SK-N-SH (cell line): ENCODE results near the gene LCNL1. TPM values are rescaled to one million over a fixed set of nuclear protein-coding genes. Genes with fewer than 3 reads are reported as not detected.

Experiments
- CTCF ChIA-PET: fragments of 300-600, 350-600 bp; formaldehyde crosslinking; extraction: SDS; loops from one replicate; lab custom pipeline; 2021; lab: Yijun Ruan, JAX
- POLR2A ChIA-PET: fragments of 350-600 bp; sonication (Branson Sonifier 250); formaldehyde crosslinking; extraction: SDS; loops from one replicate; lab custom pipeline; 2020; ENCODE audit warnings: antibody characterized with exemption, inconsistent platforms; lab: Yijun Ruan, JAX
- DNase-seq: peaks from one replicate; pipeline ENCODE4 v3.0.0; 2012
- H2AFZ ChIP-seq: fragments of 200-600 bp; sonication (generic); 2 replicates; pipeline ENCODE4 v1.8.1; 2016; ENCODE audit warnings: antibody characterized with exemption, mild to moderate bottlenecking, low read depth
- H3F3A ChIP-seq: fragments of 200-600 bp; sonication (generic); replicated peaks from 2 replicates; pipeline ENCODE3; 2016; ENCODE audit warnings: antibody characterized with exemption, mild to moderate bottlenecking; ENCODE audit not compliant: insufficient read depth
- H3K27ac ChIP-seq, 2 experiments: fragments of 200-500 bp in 1 of 2; fragments of 200-600 bp in 1 of 2; sonication (Bioruptor generic) in 1 of 2; sonication (generic), shearing (Covaris generic) in 1 of 2; 2 replicates each; pipeline versions ENCODE4 v1.5.1 to v1.6.1; 2014 to 2016; ENCODE audit warnings: low read depth in 2 of 2, inconsistent platforms in 1 of 2, low read length in 1 of 2, mild to moderate bottlenecking in 1 of 2, mixed read lengths in 1 of 2
- H3K27me3 ChIP-seq: fragments of 200-600 bp; sonication (generic), shearing (Covaris generic); 2 replicates; pipeline ENCODE4 v1.6.1; 2016; ENCODE audit warnings: mixed run types; ENCODE audit not compliant: insufficient read depth
- H3K36me3 ChIP-seq, 2 experiments: fragments of 200-500 bp in 1 of 2; fragments of 200-600 bp in 1 of 2; sonication (Bioruptor generic) in 1 of 2; sonication (generic) in 1 of 2; replicated peaks in 1 of 2; 2 replicates each; pipeline versions ENCODE3 to v1.5.1; 2014 to 2016; ENCODE audit warnings: low read length in 1 of 2, mild to moderate bottlenecking in 1 of 2; ENCODE audit not compliant: insufficient read depth in 2 of 2, control insufficient read depth in 1 of 2
- H3K4me1 ChIP-seq, 2 experiments: fragments of 200-500 bp in 1 of 2; fragments of 200-600 bp in 1 of 2; sonication (Bioruptor generic) in 1 of 2; sonication (generic), shearing (Covaris generic) in 1 of 2; 2 replicates each; pipeline versions ENCODE4 v1.5.1 to v1.6.1; 2014 to 2016; ENCODE audit warnings: low read depth in 1 of 2, low read length in 1 of 2, mixed run types in 1 of 2; ENCODE audit not compliant: insufficient read depth in 2 of 2, control insufficient read depth in 1 of 2
- H3K4me2 ChIP-seq: fragments of 200-600 bp; sonication (generic), shearing (Covaris generic); 2 replicates; pipeline ENCODE4 v1.6.1; 2017; ENCODE audit warnings: mixed run types
- H3K4me3 ChIP-seq, 2 experiments: fragments of 200-500 bp in 1 of 2; fragments of 200-600 bp in 1 of 2; sonication (Bioruptor generic) in 1 of 2; sonication (generic), shearing (Covaris generic) in 1 of 2; 2 replicates each; pipeline versions ENCODE4 v1.5.1 to v1.8.1; 2014 to 2016; ENCODE audit warnings: low read depth in 2 of 2, inconsistent platforms in 1 of 2, low read length in 1 of 2, mild to moderate bottlenecking in 1 of 2, mixed read lengths in 1 of 2, moderate library complexity in 1 of 2
- H3K79me2 ChIP-seq: fragments of 200-600 bp; sonication (generic); 2 replicates; pipeline ENCODE4 v1.8.1; 2017; ENCODE audit warnings: mild to moderate bottlenecking; ENCODE audit not compliant: insufficient read depth
- H3K9ac ChIP-seq: fragments of 200-600 bp; sonication (generic); 2 replicates; pipeline ENCODE4 v1.6.1; 2017; ENCODE audit warnings: mixed run types
- H3K9me2 ChIP-seq: fragments of 200-600 bp; sonication (generic); 2 replicates; pipeline ENCODE4 v1.6.1; 2017; ENCODE audit warnings: mixed run types
- H3K9me3 ChIP-seq: fragments of 200-600 bp; sonication (generic); 2 replicates; pipeline ENCODE4 v1.6.1; 2017; ENCODE audit warnings: mixed run types, mild to moderate bottlenecking, moderate library complexity
- H4K20me1 ChIP-seq: fragments of 200-600 bp; sonication (generic); 2 replicates; pipeline ENCODE4 v1.6.1; 2017; ENCODE audit warnings: mild to moderate bottlenecking, mixed run types; ENCODE audit not compliant: insufficient read depth
- CHD2 ChIP-seq: fragments of 150-350 bp; IDR thresholded peaks from 2 replicates; pipeline ENCODE4 v1.6.1; 2018; ENCODE audit warnings: low read length; ENCODE audit not compliant: partially characterized antibody
- EZH2phosphoT487 ChIP-seq: fragments of 200-600 bp; sonication (generic); IDR thresholded peaks from 2 replicates; pipeline ENCODE4 v1.6.1; 2017; ENCODE audit warnings: low read depth, mixed run types, mild to moderate bottlenecking, antibody characterized with exemption, moderate library complexity, borderline replicate concordance
- FOXJ3 ChIP-seq: sonication (generic); formaldehyde crosslinking; IDR thresholded peaks from 2 replicates; pipeline ENCODE4 v1.5.1; 2020; ENCODE audit warnings: mild to moderate bottlenecking, missing genetic modification reagents
- FOXM1 ChIP-seq: IDR thresholded peaks from 2 replicates; pipeline ENCODE4 v1.4.0; 2012; ENCODE audit warnings: low read depth, mild to moderate bottlenecking
- GABPA ChIP-seq: IDR thresholded peaks from 2 replicates; pipeline ENCODE4 v1.4.0; 2012; ENCODE audit warnings: low read depth, mild to moderate bottlenecking
- GATA2 ChIP-seq: sonication (generic); formaldehyde crosslinking; IDR thresholded peaks from 2 replicates; pipeline ENCODE4 v1.5.0; 2020; ENCODE audit warnings: mild to moderate bottlenecking, missing genetic modification reagents
- JUND ChIP-seq: IDR thresholded peaks from 2 replicates; pipeline ENCODE4 v1.4.0; 2012
- MEF2A ChIP-seq: IDR thresholded peaks from 2 replicates; pipeline ENCODE4 v1.4.0; 2012; ENCODE audit warnings: low read depth, borderline replicate concordance
- MXI1 ChIP-seq: IDR thresholded peaks from 2 replicates; pipeline ENCODE4 v1.6.1; 2012; ENCODE audit warnings: mild to moderate bottlenecking, low read depth, low read length, improper control_type of control experiment
- NFIC ChIP-seq: IDR thresholded peaks from 2 replicates; pipeline ENCODE4 v1.4.0; 2012; ENCODE audit warnings: borderline replicate concordance
- NRF1 ChIP-seq: IDR thresholded peaks from 2 replicates; pipeline ENCODE4 v1.6.1; 2012; ENCODE audit warnings: low read depth, mild to moderate bottlenecking, low read length
- POLR2AphosphoS5 ChIP-seq: IDR thresholded peaks from 2 replicates; pipeline ENCODE4 v1.6.1; 2012; ENCODE audit warnings: low read depth, low read length
- RAD21 ChIP-seq: IDR thresholded peaks from 2 replicates; pipeline ENCODE4 v1.6.1; 2012; ENCODE audit warnings: mild to moderate bottlenecking, low read length
- RCOR1 ChIP-seq: fragments of 150-350 bp; IDR thresholded peaks from 2 replicates; pipeline ENCODE4 v1.6.1; 2017; ENCODE audit warnings: antibody characterized with exemption, low read length
- RFX5 ChIP-seq: IDR thresholded peaks from 2 replicates; pipeline ENCODE4 v1.6.1; 2012; ENCODE audit warnings: mild to moderate bottlenecking, improper control_type of control experiment, low read length
- RXRA ChIP-seq: IDR thresholded peaks from 2 replicates; pipeline ENCODE4 v1.4.0; 2012; ENCODE audit warnings: low read depth, mild to moderate bottlenecking, borderline replicate concordance
- SMC3 ChIP-seq: IDR thresholded peaks from 2 replicates; pipeline ENCODE4 v1.6.1; 2012; ENCODE audit warnings: low read depth, low read length, improper control_type of control experiment
- TAF1 ChIP-seq: IDR thresholded peaks from 2 replicates; pipeline ENCODE4 v1.6.1; 2012; ENCODE audit warnings: low read depth, mild to moderate bottlenecking, low read length, moderate library complexity, borderline replicate concordance
- TCF12 ChIP-seq: IDR thresholded peaks from 2 replicates; pipeline ENCODE4 v1.4.0; 2012
- TEAD4 ChIP-seq: IDR thresholded peaks from 2 replicates; pipeline ENCODE4 v1.4.0; 2012; ENCODE audit warnings: mild to moderate bottlenecking, borderline replicate concordance; ENCODE audit not compliant: insufficient read depth
- YY1 ChIP-seq: IDR thresholded peaks from 2 replicates; pipeline ENCODE4 v1.4.0; 2012; ENCODE audit warnings: low read depth, mild to moderate bottlenecking
- WGBS: methylation state at CpG from one replicate; pipeline ENCODE4 v1.1.6; 2017; ENCODE audit warnings: low lambda C conversion rate; 5-methylcytosine and 5-hydroxymethylcytosine counted together
- polyA plus RNA-seq, 3 experiments: library from polyadenylated mRNA; depleted of rRNA; stranded (reverse); fragments of >200 nt; gene quantifications; 2 replicates each; pipeline ENCODE4 v1.2.3, GENCODE V29; 2012
- TF ChIP-seq, protein P1 (sequence below): fragments of 150-350 bp; IDR thresholded peaks from 2 replicates; pipeline ENCODE4 v1.6.1; 2016; ENCODE audit warnings: mild to moderate bottlenecking, low read depth, low read length
- TF ChIP-seq, protein P2 (sequence below): IDR thresholded peaks from 2 replicates; pipeline ENCODE4 v1.4.0; 2012; ENCODE audit warnings: low read depth, borderline replicate concordance
- TF ChIP-seq, protein P3 (sequence below): fragments of 200-600 bp; sonication (generic); IDR thresholded peaks from 2 replicates; pipeline ENCODE4 v1.6.1; 2017; ENCODE audit warnings: antibody characterized with exemption, mild to moderate bottlenecking, moderate library complexity
- TF ChIP-seq, protein P4 (sequence below): fragments of 150-350 bp; IDR thresholded peaks from 2 replicates; pipeline ENCODE4 v1.6.1; 2017; ENCODE audit warnings: antibody characterized with exemption, low read length, low read depth, borderline replicate concordance
- TF ChIP-seq, protein P5 (sequence below): IDR thresholded peaks from 2 replicates; pipeline ENCODE4 v1.4.0; 2012; ENCODE audit warnings: low read depth

LCNL1 gene
- polyA plus RNA-seq, 1 of the 3 experiments (the other 2 are of a cell fraction) = not detected

DNA sequence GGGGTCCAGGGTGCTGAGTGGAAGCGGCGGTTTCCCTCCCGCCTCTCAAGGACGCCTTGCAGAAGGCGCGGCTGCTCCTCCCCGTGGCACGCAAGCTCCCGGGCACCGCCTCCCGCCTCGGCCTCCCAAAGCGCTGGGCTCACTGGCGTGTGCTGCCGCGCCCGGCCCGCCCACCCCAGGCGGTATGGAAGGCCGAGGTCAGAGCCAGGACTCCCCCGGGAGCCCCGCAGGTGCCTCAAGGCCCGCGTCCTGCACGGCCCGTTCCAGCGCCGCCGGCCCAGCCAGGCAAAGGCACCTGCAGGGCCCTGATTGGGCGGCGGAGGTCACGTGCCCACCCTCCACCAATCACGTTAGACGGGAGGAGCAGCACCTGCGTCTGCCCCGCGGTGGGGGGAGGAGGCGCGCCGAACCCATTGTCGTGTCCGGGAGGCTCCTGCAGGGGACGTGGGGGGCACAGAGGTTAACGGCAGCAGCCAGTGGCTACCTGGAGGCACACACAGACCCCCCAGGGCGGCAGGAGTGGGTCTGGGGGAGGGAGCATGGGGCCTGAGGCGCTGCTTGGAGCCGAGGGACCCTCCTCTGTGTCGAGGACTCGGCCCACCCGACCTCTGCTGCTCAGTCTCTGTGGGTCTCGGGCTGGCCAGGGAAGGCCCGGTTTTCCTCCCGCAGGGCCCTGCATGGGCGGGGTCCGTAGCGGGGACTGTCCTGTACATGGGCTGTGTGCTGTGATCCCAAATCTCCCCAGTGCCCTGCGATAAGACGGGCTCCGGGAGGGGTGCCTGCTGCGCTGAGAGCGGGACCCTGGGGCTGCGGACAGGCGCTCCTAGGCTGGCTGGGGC is 32.8 kb upstream of the LCNL1 start:
- POLR2A ChIA-PET = interaction anchor here (0.6 to 1.8 kb wide), 4 partner anchors 23 to 292 kb away, joined by 3 to 7 read pairs (median 4); no protein-coding TSS in a partner anchor
- CTCF ChIA-PET = interaction anchor here (0.6 to 13.2 kb wide), 8 partner anchors 10 to 188 kb away, joined by 3 to 350 read pairs (median 4); partner anchors contain the start of genes ABCA2, FUT7 and NPDC1
- H3K36me3 ChIP-seq = no peaks in the 10 kb centered on the region
- peak; percentile 71 for TF ChIP-seq POLR2AphosphoS5
- no peak for TF ChIP-seq RXRA
- TF ChIP-seq MXI1 = no peak; the same call in 1 of the 2 replicates
- TF ChIP-seq SMC3 = no peak; the same call in 1 of the 2 replicates
- no peak for TF ChIP-seq YY1
- no peak for TF ChIP-seq JUND
- TF ChIP-seq, protein P1, sequence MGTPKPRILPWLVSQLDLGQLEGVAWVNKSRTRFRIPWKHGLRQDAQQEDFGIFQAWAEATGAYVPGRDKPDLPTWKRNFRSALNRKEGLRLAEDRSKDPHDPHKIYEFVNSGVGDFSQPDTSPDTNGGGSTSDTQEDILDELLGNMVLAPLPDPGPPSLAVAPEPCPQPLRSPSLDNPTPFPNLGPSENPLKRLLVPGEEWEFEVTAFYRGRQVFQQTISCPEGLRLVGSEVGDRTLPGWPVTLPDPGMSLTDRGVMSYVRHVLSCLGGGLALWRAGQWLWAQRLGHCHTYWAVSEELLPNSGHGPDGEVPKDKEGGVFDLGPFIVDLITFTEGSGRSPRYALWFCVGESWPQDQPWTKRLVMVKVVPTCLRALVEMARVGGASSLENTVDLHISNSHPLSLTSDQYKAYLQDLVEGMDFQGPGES = peak; percentile 76; the same call in 1 of the 2 replicates
- no peak for TF ChIP-seq EZH2phosphoT487
- TF ChIP-seq RFX5 = no peak
- TF ChIP-seq, protein P2, sequence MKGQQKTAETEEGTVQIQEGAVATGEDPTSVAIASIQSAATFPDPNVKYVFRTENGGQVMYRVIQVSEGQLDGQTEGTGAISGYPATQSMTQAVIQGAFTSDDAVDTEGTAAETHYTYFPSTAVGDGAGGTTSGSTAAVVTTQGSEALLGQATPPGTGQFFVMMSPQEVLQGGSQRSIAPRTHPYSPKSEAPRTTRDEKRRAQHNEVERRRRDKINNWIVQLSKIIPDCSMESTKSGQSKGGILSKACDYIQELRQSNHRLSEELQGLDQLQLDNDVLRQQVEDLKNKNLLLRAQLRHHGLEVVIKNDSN = peak; percentile 99
- TF ChIP-seq MEF2A = no peak
- 0 out of 2 replicates have a peak, but pooled peaks have one; percentile 7 for TF ChIP-seq NRF1
- no peak for TF ChIP-seq TEAD4
- TF ChIP-seq FOXJ3 (CRISPR knock-in tag) = no peak
- TF ChIP-seq RAD21 = no peak
- TF ChIP-seq RCOR1 = peak; percentile 34
- TF ChIP-seq, protein P3, sequence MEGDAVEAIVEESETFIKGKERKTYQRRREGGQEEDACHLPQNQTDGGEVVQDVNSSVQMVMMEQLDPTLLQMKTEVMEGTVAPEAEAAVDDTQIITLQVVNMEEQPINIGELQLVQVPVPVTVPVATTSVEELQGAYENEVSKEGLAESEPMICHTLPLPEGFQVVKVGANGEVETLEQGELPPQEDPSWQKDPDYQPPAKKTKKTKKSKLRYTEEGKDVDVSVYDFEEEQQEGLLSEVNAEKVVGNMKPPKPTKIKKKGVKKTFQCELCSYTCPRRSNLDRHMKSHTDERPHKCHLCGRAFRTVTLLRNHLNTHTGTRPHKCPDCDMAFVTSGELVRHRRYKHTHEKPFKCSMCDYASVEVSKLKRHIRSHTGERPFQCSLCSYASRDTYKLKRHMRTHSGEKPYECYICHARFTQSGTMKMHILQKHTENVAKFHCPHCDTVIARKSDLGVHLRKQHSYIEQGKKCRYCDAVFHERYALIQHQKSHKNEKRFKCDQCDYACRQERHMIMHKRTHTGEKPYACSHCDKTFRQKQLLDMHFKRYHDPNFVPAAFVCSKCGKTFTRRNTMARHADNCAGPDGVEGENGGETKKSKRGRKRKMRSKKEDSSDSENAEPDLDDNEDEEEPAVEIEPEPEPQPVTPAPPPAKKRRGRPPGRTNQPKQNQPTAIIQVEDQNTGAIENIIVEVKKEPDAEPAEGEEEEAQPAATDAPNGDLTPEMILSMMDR = no peak
- TF ChIP-seq, protein P4, sequence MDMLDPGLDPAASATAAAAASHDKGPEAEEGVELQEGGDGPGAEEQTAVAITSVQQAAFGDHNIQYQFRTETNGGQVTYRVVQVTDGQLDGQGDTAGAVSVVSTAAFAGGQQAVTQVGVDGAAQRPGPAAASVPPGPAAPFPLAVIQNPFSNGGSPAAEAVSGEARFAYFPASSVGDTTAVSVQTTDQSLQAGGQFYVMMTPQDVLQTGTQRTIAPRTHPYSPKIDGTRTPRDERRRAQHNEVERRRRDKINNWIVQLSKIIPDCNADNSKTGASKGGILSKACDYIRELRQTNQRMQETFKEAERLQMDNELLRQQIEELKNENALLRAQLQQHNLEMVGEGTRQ = peak; percentile 90
- TF ChIP-seq FOXM1 = no peak
- TF ChIP-seq TCF12 = no peak
- TF ChIP-seq TAF1 = no peak
- TF ChIP-seq NFIC = no peak
- peak; percentile 84 for TF ChIP-seq CHD2
- TF ChIP-seq GABPA = no peak
- no peak for TF ChIP-seq GATA2 (CRISPR knock-in tag)
- TF ChIP-seq, protein P5, sequence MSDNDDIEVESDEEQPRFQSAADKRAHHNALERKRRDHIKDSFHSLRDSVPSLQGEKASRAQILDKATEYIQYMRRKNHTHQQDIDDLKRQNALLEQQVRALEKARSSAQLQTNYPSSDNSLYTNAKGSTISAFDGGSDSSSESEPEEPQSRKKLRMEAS = 0 out of 2 replicates have a peak, but pooled peaks have one; percentile 24

More for the DNA sequence above, 32.8 kb upstream of the LCNL1 start:
- H3K79me2 ChIP-seq = no peaks in the 10 kb centered on the region
- peak overlapping the region; percentile 48; the same call in 1 of the 2 replicates for H3K9ac ChIP-seq
- 27% methylated on average over 7 of the region's 63 CpGs for WGBS
- no peaks in the 10 kb centered on the region for H4K20me1 ChIP-seq
- no peaks in the 10 kb centered on the region for H3F3A ChIP-seq
- H3K9me3 ChIP-seq = no peaks in the 10 kb centered on the region
- DNase-seq = peak; percentile 100
- H3K4me2 ChIP-seq = peak overlapping the region; percentile 97
- peak overlapping the region; percentile 88 for H2AFZ ChIP-seq
- H3K27me3 ChIP-seq = no peaks in the 10 kb centered on the region
- H3K9me2 ChIP-seq = no peaks in the 10 kb centered on the region
- H3K4me1 ChIP-seq = peaks cover 0 to 30% of the 10 kb centered on the region in 2 experiments; a peak in 2 of 4 replicates
- H3K4me3 ChIP-seq = peak overlapping the region; percentile 62 to 67
- peak overlapping the region in 1 of 2 experiments; percentile 94; a peak in 2 of 4 replicates for H3K27ac ChIP-seq
